ENCODE results near the gene HSDL2.

DNA sequence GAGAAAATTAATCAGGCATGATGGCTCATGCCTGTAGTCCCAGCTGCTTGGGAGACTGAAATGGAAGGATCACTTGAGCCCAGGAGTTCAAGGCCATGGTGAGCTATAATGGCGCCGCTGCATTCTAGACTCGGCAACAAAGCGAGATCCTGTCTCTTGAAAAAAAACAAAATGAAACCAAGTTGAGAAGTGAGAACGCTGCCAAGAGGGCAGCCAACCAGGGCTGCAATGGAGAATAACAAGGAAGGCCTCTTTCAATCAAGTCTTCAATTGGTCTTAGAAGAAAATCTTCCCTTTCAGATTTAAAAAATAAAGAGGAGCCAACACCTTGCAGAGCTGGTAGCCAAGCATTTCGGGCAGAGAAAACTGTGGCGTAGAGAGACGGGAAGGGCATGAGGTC lies 121.4 kb downstream of the HSDL2 start:
- TF ChIP-seq, protein P1, sequence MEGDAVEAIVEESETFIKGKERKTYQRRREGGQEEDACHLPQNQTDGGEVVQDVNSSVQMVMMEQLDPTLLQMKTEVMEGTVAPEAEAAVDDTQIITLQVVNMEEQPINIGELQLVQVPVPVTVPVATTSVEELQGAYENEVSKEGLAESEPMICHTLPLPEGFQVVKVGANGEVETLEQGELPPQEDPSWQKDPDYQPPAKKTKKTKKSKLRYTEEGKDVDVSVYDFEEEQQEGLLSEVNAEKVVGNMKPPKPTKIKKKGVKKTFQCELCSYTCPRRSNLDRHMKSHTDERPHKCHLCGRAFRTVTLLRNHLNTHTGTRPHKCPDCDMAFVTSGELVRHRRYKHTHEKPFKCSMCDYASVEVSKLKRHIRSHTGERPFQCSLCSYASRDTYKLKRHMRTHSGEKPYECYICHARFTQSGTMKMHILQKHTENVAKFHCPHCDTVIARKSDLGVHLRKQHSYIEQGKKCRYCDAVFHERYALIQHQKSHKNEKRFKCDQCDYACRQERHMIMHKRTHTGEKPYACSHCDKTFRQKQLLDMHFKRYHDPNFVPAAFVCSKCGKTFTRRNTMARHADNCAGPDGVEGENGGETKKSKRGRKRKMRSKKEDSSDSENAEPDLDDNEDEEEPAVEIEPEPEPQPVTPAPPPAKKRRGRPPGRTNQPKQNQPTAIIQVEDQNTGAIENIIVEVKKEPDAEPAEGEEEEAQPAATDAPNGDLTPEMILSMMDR (conservative IDR thresholded peaks at IDR 0.05): no peak
- no peak for TF ChIP-seq ZFX (IDR thresholded peaks at IDR 0.05)

All from C4-2B (cell line).